A549 treated with Mapracorat at 1 μM for 4 hours (cell line): ENCODE results near the gene CKS1B. TPM values are rescaled to one million over a fixed set of nuclear protein-coding genes. Genes with fewer than 3 reads are reported as not detected.

Experiments used
- total RNA-seq: library from RNA; stranded (reverse); fragments of 200-300 nt; extraction: Qiagen RNA extraction; gene quantifications from 5 replicates; pipeline ENCODE4 v1.2.3, GENCODE V29; 2022

CKS1B gene
- total RNA-seq, result 332 to 365 TPM (median 355 TPM) in 5 replicates

DNA sequence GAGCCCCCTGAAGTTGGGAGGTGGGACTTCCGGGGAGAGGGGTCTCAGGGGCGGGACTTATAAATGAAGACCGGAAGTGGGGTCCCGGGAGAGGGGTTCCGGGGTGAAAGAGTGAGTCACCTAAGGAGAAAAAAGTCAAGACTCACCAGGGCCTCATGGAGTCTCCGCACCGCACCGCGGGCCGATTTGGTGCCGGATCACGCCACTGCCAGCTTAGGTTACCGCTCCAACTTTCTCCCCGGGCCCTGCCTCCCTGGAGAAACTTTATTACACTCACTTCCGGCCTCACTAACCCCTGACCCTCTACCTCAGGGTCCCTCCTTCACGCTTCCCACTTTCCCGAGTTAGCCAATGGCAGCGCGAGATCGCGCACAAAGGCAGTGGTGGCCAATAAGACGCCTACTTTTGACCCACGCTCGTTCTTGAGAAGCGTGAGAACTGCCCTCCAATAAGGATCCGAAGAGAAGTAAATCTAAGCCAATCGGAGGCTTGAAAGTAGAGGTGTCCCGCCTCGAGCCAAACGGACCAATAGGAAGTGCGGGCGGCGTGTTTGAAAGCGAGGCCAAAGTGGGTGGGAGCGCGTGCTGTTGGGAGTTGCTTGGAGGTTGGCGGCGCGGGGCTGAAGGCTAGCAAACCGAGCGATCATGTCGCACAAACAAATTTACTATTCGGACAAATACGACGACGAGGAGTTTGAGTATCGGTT lies at the start of gene CKS1B:
TSS of gene CKS1B (plus strand) at position 580 of the 706 bp plus-strand sequence. CDS start at position 645, 65 bp downstream.

DNA sequence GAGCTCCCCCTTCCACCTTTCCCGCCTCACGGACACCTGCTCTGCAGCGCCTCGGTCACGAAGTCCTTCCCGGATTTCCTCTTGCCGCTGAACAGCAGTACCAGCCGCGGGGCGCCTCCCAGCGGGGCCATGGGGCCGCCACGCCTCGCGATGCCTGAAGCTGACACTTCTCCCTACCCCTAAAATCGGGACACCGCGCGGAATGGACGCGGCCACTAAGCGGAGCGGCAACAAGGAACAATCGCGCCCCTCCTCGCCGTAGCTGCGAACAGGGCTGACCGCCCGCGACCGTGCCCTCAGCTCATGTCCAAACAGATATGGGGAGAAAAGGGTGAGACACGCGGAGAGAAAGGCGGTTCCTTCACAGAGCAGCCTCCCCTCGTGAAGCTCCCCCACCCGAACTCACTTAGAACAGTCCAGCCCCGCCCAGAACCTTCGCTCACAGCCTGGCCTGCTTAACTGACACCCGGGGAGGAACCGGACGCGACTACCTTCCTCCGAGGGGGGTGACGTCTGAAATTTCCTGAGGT lies 37.9 kb upstream of the CKS1B start, which contains the start of gene PMVK:
TSS of gene PMVK (minus strand) at position 165 of the 530 bp plus-strand sequence. CDS start at position 131, 34 bp downstream.

DNA sequence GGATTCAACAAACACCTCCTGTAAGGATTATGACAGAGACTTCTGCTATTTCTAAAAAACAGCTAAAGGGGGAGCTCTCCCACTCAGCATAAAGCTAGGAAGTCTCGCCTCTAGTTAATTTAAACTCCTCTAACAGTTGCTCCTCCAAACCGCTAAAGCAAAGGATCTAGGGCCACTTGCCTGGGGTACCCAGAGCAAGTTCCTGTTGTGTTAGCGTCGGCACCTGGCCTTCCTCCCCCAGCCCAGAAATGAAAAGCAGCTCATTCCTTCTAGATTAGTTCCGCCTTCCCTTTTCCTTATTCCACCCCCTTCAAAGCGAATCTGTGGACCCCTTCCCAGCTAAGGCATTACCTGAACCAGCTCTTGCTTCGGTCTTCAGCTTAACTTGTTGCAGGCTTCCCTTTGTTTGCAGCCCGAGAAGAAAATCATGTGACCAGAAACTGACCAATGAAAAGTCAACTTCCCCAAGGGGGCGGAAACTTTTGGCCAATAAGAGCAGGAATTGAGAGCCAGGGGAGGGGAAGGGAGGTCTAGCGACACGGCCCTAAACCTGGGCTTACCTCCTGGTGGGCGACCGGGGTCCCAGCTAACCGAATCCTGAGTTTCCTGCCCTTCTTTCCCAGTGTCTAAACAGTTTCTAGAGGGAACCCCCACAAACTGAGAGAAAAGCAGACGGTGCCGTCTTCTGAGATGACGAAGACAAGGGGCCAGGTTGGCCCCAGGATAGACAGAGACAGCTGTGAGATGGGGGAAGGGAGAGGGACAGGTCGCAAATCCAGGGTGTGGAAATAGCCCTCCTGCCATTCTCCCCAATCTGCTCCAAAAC lies 18.6 kb upstream of the CKS1B start, which contains the start of gene PBXIP1:
TSS of gene PBXIP1 (minus strand) at position 382 of the 826 bp plus-strand sequence. CDS start 2,378 bp downstream, outside the sequence.

GRCh38 chr1:154961207-154962155 lies 13.0 kb upstream of the CKS1B start, which contains the start of gene PYGO2:
TSS of gene PYGO2 (minus strand) at chr1:154961782. CDS start at chr1:154961576, 206 bp downstream.

GRCh38 chr1:154970631-154971340 lies 3.7 kb upstream of the CKS1B start, which contains the start of gene SHC1:
TSS of gene SHC1 (minus strand) at chr1:154970747. CDS start at chr1:154970526, 221 bp downstream.

GRCh38 chr1:154982897-154983648 lies 8.6 kb downstream of the CKS1B start, which contains the start of gene FLAD1:
TSS of gene FLAD1 (plus strand) at chr1:154983344. CDS start at chr1:154983695, 351 bp downstream.

DNA sequence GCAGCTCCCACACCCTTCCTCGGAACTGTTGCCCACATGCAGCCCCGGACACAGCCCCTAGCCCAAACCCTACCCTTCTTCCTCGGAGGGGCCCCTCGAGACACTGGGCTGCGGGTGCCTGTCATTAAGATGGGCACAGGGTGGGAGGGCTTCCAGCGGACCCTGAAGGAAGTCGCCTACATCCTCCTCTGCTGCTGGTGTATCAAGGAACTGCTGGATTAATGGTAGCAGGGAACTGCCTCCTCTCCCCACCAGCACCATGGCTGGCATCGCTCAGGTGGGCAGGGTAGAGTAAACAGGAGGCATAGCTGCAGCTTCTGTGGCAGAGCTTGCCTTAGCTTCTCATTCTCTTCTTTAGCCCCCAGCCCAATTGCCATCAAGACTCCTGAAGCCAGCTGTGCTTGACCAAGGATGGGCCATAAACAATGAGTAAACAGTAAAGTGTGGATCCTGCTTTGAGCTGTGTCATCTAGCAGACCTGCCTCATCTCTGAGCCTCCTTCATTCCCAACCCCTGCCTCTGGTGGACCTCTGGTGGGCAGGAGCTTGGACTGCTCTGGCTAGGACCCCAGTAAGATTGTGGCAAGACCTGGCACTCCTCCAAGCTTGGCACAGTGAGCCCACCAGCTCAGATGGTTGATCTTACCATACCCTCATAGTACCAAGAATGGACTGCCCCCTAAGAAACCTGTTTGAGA lies 19.2 kb downstream of the CKS1B start, which contains the start of gene LENEP:
TSS of gene LENEP (plus strand) at position 15 of the 697 bp plus-strand sequence. CDS start at position 37, 22 bp downstream.

GRCh38 chr1:155002464-155003226 lies 28.2 kb downstream of the CKS1B start, which contains the start of gene ZBTB7B:
TSS of gene ZBTB7B (plus strand) at chr1:155002802. CDS start at chr1:155014661, 11,859 bp downstream.

Other genes with a start within 250 kb of the CKS1B start
- gene KCNN3, start 104.4 kb upstream of the CKS1B start, total RNA-seq, result 0.02 to 0.20 TPM (median 0.08 TPM) in 4 of 5 replicates, not detected in the other
- gene PMVK, start 38.0 kb upstream of the CKS1B start, total RNA-seq, result 35.9 to 46.1 TPM (median 40.9 TPM) in 5 replicates
- 12.1 to 15.9 TPM (median 14.0 TPM) in 5 replicates for gene PBXIP1, start 18.6 kb upstream of the CKS1B start, total RNA-seq
- 20.6 to 22.2 TPM (median 21.7 TPM) in 5 replicates for gene PYGO2, start 12.9 kb upstream of the CKS1B start, total RNA-seq
- 184 to 234 TPM (median 215 TPM) in 5 replicates for gene SHC1, start 3.9 kb upstream of the CKS1B start, total RNA-seq
- gene FLAD1, start 8.7 kb downstream of the CKS1B start, total RNA-seq, result 38.5 to 48.1 TPM (median 42.6 TPM) in 5 replicates
- 0.34 TPM in 1 of 5 replicates, not detected in the others for gene LENEP, start 18.9 kb downstream of the CKS1B start, total RNA-seq
- gene ZBTB7B, start 28.1 kb downstream of the CKS1B start, total RNA-seq, result 35.3 to 53.7 TPM (median 47.9 TPM) in 5 replicates
- gene DCST2, start 59.1 kb downstream of the CKS1B start, total RNA-seq, result 0.35 to 0.69 TPM (median 0.52 TPM) in 5 replicates
- gene DCST1, start 59.1 kb downstream of the CKS1B start, total RNA-seq, result not detected in 5 replicates
- 70.7 to 109 TPM (median 98.7 TPM) in 5 replicates for gene ADAM15, start 76.6 kb downstream of the CKS1B start, total RNA-seq
- gene EFNA4, start 89.1 kb downstream of the CKS1B start, total RNA-seq, result 10.5 to 14.3 TPM (median 12.2 TPM) in 5 replicates
- gene EFNA3, start 104.2 kb downstream of the CKS1B start, total RNA-seq, result 7.8 to 10.8 TPM (median 10.0 TPM) in 5 replicates
- gene EFNA1, start 153.2 kb downstream of the CKS1B start, total RNA-seq, result 27.7 to 35.5 TPM (median 29.2 TPM) in 5 replicates
- gene SLC50A1, start 161.2 kb downstream of the CKS1B start, total RNA-seq, result 31.2 to 37.9 TPM (median 34.9 TPM) in 5 replicates
- 67.0 to 104 TPM (median 99.3 TPM) in 5 replicates for gene DPM3, start 165.8 kb downstream of the CKS1B start, total RNA-seq
- gene KRTCAP2, start 198.6 kb downstream of the CKS1B start, total RNA-seq, result 225 to 271 TPM (median 238 TPM) in 5 replicates
- gene TRIM46, start 199.2 kb downstream of the CKS1B start, total RNA-seq, result 1.8 to 3.3 TPM (median 2.4 TPM) in 5 replicates
- gene THBS3, start 233.2 kb downstream of the CKS1B start, total RNA-seq, result 6.9 to 10.1 TPM (median 8.9 TPM) in 5 replicates
- 67.9 to 77.0 TPM (median 73.4 TPM) in 5 replicates for gene MTX1, start 234.0 kb downstream of the CKS1B start, total RNA-seq